Breast epithelium (tissue), 3 donors: ENCODE data around the gene ARHGAP25.

Experiments
- CTCF ChIP-seq, 3 donors: fragments of 450-650 bp; IDR thresholded peaks; one replicate each; pipeline ENCODE4 v1.5.1; 2016 to 2017; ENCODE audit warnings: antibody characterized with exemption in 3 of 3, mild to moderate bottlenecking in 3 of 3, moderate library complexity in 3 of 3
- POLR2A ChIP-seq: fragments of 450-650 bp; IDR thresholded peaks from one replicate; pipeline ENCODE4 v1.6.1; 2016; ENCODE audit warnings: antibody characterized with exemption, mild to moderate bottlenecking, moderate library complexity
- POLR2AphosphoS5 ChIP-seq, 3 donors: sonication (generic); formaldehyde crosslinking; IDR thresholded peaks; one replicate each; pipeline ENCODE4 v1.6.1; 2017; ENCODE audit warnings: antibody characterized with exemption in 3 of 3

GRCh38 chr2:68723181-68723580 lies 11.4 kb upstream of the ARHGAP25 start:
- TF ChIP-seq CTCF (IDR thresholded peaks at IDR 0.05): no peak
- no peak for TF ChIP-seq POLR2A
- TF ChIP-seq POLR2AphosphoS5 (IDR thresholded peaks at IDR 0.05): no peak
